ENCODE results near the gene TAS2R13.

GRCh38 chr12:10936506-10936905, 27.1 kb upstream of the TAS2R13 start:
- TF ChIP-seq CTCF (conservative IDR thresholded peaks at IDR 0.05 in 1 of 2, IDR thresholded peaks at IDR 0.05 in 1 of 2; ENCODE audit: extremely low read depth in 1 of 2, insufficient read depth in 1 of 2, low read depth in 1 of 2, low read length in 2 of 2) (no peak), EZH2 (IDR thresholded peaks at IDR 0.05; ENCODE audit: borderline replicate concordance, low read length) (no peak)
